ENCODE measurements around the gene TAAR6.

DNA sequence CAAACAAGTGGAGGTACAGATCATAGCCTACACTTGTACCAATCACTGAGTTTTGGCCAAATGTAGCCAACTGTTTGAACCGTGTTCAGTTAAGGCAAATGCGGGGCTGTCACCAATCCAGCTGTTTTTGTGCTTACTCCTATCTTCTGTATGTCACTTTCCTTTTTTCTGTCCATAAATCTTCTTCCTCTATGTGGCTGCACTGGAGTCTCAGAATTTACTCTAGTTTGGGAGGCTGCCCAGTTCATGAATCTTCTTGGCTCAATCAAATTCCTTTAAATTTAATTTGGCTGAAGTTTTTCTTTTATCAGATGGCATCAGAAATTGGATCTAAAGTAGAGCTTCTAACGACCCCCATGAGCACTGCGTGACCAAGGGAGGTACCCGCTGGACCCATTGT lies 45.5 kb upstream of the TAAR6 start:
- TF ChIP-seq CTCF (IDR thresholded peaks at IDR 0.05) (no peak), POLR2AphosphoS5 (IDR thresholded peaks at IDR 0.05) (no peak), EP300 (IDR thresholded peaks at IDR 0.05; ENCODE audit: low read depth) (no peak)

Measured in transverse colon (tissue), 4 donors.